IPS-NIHi7 (cell line): ENCODE data around the gene ARPC2.
A peak's percentile ranks its signal among the peaks of the same experiment; 100 is the strongest.

Experiments used
- DNase-seq: peaks from one replicate; pipeline ENCODE4 v3.0.0; 2012; ENCODE audit warnings: mixed read lengths; ENCODE audit errors: extremely low spot score

The ARPC2 gene

GRCh38 chr2:218289639-218290315 lies 72.8 kb downstream of the ARPC2 start:
- DNase-seq: no peak

GRCh38 chr2:218290316-218291261 lies 73.6 kb downstream of the ARPC2 start:
- no peak for DNase-seq

GRCh38 chr2:218291318-218292047 lies 74.5 kb downstream of the ARPC2 start:
- DNase-seq: no peak

- DNase-seq: peak; percentile 94
These were observed 75.3 kb downstream of the ARPC2 start, which contains the start of gene TMBIM1 for GRCh38 chr2:218292048-218293014. TSS of gene TMBIM1 (minus strand) at chr2:218292503. CDS start at chr2:218282141, 10,362 bp downstream.

- no peak for DNase-seq
These were observed 76.9 kb downstream of the ARPC2 start for GRCh38 chr2:218293715-218294429.

- DNase-seq: no peak
These were observed 77.5 kb downstream of the ARPC2 start for GRCh38 chr2:218294430-218295022.

- no peak for DNase-seq
These were observed 78.0 kb downstream of the ARPC2 start for GRCh38 chr2:218295029-218295428.

- DNase-seq: no peak
These were observed 79.2 kb downstream of the ARPC2 start for GRCh38 chr2:218296200-218296599.

GRCh38 chr2:218296847-218297246 lies 79.9 kb downstream of the ARPC2 start:
- no peak for DNase-seq

GRCh38 chr2:218298314-218298875 lies 81.4 kb downstream of the ARPC2 start:
- no peak for DNase-seq

GRCh38 chr2:218300141-218300540 lies 83.2 kb downstream of the ARPC2 start:
- no peak for DNase-seq

- peak; percentile 77 for DNase-seq
These were observed 84.3 kb downstream of the ARPC2 start for GRCh38 chr2:218301176-218301819.
